ENCODE results near the gene CPNE5.

CPNE5 gene

DNA sequence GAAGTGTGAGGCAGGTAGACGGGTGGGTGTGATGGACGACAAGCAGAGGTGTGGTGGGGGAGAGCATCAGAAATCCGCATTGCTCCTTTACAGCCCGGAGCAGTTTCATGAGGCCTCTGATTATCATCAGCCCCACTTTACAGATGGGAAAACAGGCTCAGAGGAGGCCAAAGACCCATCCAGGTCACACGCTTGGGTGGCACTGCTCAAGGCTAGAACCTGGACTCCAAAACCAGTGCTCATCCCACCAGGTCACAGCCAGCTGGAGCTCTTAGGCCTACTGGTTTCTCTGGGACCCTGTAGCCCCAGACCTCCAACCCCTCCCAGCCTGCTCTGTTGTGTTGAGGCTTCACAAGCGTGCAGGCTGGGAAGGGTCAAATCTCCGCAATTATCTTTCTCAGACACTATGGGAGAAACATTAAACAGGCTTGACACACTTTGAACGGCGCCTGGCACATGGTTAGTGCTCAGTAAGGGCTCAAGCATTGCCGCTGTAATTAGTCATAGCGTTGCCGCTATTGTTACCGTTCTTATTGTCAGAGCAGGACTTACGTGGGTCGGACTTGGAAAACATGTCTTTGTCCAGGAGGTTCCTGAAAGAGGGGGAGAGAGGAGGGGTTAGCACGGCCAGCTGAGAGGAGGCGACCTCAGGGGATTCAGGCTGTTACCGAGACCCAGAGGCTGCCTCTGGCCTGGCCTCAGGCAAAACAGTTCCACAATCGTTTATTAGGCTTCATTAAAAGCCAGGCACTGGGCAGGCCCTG, 16.6 kb downstream of the CPNE5 start:
- intact Hi-C loops (cut with DNase I; ENCODE audit: low total_unique reads) = no loop called here
- Histone ChIP-seq H3K9me3 (no peaks in the 10 kb centered on the region), H3K27me3 (no peaks in the 10 kb centered on the region)

DNA sequence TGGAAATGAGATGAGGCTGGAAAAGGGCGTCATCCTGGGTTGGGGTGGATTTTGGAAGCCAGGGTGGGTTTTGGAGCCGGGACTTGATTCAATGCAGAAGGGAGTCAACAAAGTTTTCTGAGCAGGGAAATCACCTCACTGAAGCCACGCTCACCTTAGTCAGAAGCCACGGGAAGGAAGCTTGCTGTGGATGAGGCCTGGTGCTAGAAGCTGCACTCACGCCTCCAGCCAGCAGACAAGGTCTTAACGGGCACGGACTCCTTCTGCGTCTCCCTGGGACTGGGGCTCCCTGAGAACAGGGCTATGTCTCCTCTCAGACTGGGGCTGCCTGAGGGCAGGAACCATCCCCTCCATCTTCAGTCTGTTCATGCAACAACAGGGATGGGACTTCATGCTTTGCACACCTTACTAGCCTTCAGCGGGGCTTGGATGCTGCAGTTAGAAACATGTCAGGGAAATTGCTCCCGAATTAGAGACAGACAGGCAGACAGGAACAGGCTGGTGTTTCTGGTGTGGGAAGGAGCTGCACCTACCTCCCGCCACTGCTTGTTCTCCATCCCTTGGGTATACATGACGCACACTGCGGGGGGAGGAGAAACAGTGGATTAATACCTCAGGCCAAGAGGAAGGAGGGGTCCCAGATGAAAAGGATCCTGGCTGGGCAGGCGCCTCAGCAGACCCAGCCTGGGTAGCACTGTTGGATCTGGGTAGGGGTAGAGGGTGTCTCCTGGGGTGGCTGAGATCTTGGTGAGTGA, 17.5 kb downstream of the CPNE5 start:
- no peak for DNase-seq
- H3K4me1 ChIP-seq = peaks cover 0 to 7% (median 0%) of the 10 kb centered on the region in 4 donors
- H3K27ac ChIP-seq = no peak overlapping the region
- no peaks in the 10 kb centered on the region for H3K36me3 ChIP-seq
- no peak overlapping the region for H3K4me3 ChIP-seq
- no peaks in the 10 kb centered on the region for H3K9me3 ChIP-seq
- H3K27me3 ChIP-seq = no peaks in the 10 kb centered on the region
- intact Hi-C loops (cut with DNase I; ENCODE audit: low total_unique reads) = no loop called here
- TF ChIP-seq, protein P1, sequence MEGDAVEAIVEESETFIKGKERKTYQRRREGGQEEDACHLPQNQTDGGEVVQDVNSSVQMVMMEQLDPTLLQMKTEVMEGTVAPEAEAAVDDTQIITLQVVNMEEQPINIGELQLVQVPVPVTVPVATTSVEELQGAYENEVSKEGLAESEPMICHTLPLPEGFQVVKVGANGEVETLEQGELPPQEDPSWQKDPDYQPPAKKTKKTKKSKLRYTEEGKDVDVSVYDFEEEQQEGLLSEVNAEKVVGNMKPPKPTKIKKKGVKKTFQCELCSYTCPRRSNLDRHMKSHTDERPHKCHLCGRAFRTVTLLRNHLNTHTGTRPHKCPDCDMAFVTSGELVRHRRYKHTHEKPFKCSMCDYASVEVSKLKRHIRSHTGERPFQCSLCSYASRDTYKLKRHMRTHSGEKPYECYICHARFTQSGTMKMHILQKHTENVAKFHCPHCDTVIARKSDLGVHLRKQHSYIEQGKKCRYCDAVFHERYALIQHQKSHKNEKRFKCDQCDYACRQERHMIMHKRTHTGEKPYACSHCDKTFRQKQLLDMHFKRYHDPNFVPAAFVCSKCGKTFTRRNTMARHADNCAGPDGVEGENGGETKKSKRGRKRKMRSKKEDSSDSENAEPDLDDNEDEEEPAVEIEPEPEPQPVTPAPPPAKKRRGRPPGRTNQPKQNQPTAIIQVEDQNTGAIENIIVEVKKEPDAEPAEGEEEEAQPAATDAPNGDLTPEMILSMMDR (IDR thresholded peaks at IDR 0.05) = no peak

More for the DNA sequence above, 16.6 kb downstream of the CPNE5 start:
- Histone ChIP-seq H3K4me3 (no peak overlapping the region), H3K4me1 (peaks cover 0 to 16% (median 3%) of the 10 kb centered on the region in 4 donors), H3K27ac (no peak overlapping the region), H3K36me3 (no peaks in the 10 kb centered on the region)
- TF ChIP-seq, protein P1 (IDR thresholded peaks at IDR 0.05) = no peak
- no peak for DNase-seq

DNA sequence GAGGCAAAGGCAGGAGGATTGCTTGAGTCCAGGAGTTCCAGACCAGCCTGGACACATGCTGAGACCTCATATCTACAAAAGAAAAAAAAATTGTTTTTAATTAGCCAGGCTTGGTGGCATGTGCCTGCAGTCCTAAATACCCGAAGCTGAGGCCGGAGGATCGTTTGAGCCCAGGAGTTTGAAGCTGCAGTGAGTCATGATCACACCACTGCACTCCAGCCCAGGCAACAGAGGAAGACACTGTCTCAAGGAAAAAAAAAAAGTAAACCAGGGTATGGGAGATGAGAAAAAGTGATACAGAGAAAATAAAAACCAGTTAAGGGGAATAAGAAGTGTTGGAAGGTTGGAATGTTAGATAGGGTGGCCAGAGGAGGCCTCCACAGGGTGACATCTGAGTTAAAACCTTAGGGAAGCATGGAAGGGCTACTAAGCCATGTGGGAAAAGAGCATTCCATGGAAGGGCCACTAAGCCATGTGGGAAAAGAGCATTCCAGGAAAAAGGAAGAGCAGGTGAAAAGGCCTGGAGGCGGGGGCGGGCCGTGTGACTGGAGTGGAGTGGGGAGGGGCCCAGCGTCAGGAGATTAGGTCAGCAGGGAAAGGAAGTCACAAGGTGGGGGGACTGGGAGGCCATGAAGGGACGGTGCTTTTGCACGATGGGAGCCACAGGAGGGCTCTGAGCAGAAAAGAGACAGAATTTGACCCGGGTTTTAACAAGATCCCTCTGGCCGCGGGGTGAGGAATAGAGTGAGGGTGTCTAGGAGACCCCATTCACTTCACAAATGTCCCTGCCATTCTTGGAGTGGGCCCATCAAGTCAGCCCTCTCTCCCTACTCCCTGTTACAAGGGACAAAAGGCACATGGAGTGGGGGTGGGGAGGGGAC, 18.3 kb downstream of the CPNE5 start:
- TF ChIP-seq, protein P1 (IDR thresholded peaks at IDR 0.05) = no peak

DNA sequence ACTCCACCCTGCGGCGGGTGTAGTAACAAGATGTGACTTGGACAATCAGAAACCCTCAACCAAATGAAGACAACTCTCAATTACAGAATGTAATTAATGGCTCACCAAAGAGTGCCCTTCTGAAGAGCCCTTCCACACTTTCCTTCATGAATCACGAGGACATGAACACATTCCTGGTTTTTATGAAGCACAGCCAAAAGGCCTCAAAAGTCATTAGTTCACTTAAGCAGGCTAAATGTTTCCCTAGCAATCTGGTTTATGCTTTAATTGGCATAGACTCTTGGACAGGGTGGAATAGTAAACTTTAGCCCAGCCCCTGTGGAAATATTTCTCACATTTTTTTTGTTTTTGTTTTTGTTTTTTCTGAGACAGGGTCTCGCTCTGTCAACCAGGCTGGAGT, 20.5 kb downstream of the CPNE5 start:
- Histone ChIP-seq H3K9me3 (no peaks in the 10 kb centered on the region), H3K4me3 (no peak overlapping the region), H3K27me3 (no peaks in the 10 kb centered on the region), H3K27ac (no peak overlapping the region), H3K4me1 (peaks cover 0 to 1% (median 0%) of the 10 kb centered on the region in 4 donors), H3K36me3 (no peaks in the 10 kb centered on the region)
- no peak for DNase-seq
- intact Hi-C loops (cut with DNase I; ENCODE audit: low total_unique reads) = no loop called here
- TF ChIP-seq, protein P1 (IDR thresholded peaks at IDR 0.05) = no peak

More for the DNA sequence above, 18.3 kb downstream of the CPNE5 start:
- no peaks in the 10 kb centered on the region for H3K36me3 ChIP-seq
- no peaks in the 10 kb centered on the region for H3K27me3 ChIP-seq
- H3K4me3 ChIP-seq = no peak overlapping the region
- peaks cover 0 to 7% (median 0%) of the 10 kb centered on the region in 4 donors for H3K4me1 ChIP-seq
- intact Hi-C loops (cut with DNase I; ENCODE audit: low total_unique reads) = no loop called here
- H3K27ac ChIP-seq = no peak overlapping the region
- no peak for DNase-seq
- no peaks in the 10 kb centered on the region for H3K9me3 ChIP-seq

DNA sequence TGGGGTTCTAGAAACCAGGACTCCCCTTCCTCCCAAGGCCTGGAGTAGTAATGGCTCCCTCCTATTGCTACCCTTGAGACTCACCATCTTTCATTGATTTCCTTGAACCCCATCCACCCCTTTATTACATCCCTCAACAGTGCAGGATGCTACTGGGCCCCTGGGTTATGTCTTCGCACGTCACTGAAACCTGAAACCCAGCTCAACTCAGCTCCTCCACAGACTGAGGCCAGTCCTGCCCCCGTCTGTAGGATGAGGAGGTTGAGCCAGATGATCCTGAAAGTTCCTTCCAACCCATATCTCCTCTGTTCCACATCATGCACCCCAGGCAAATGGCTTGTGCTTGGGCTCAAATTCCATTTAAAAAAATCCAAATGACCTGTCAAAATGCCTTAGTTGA, 21.4 kb downstream of the CPNE5 start:
- intact Hi-C loops (cut with DNase I; ENCODE audit: low total_unique reads) = no loop called here
- TF ChIP-seq, protein P1 (IDR thresholded peaks at IDR 0.05) = no peak
- no peak for DNase-seq

More for the DNA sequence above, 21.4 kb downstream of the CPNE5 start:
- no peak overlapping the region for H3K4me3 ChIP-seq
- H3K4me1 ChIP-seq = no peaks in the 10 kb centered on the region
- no peaks in the 10 kb centered on the region for H3K27me3 ChIP-seq
- H3K9me3 ChIP-seq = no peaks in the 10 kb centered on the region
- H3K36me3 ChIP-seq = no peaks in the 10 kb centered on the region
- H3K27ac ChIP-seq = no peak overlapping the region

Data from tibial artery (tissue), 4 donors.